GM19395 (cell line): ENCODE results near the gene SPIRE2.

Experiments
- ATAC-seq: cut with Tn5 transposase; IDR thresholded peaks from one replicate; pipeline ENCODE4 v1.9.1; 2021; ENCODE audit warnings: mild to moderate bottlenecking, moderate library complexity; ENCODE audit not compliant: unreplicated experiment

SPIRE2 gene

GRCh38 chr16:89893642-89894548 lies 65.6 kb downstream of the SPIRE2 start:
- ATAC-seq = no peak

- no peak for ATAC-seq
These were observed 67.4 kb downstream of the SPIRE2 start for GRCh38 chr16:89895482-89896250.

- ATAC-seq = no peak
These were observed 68.9 kb downstream of the SPIRE2 start for GRCh38 chr16:89897204-89897603.

GRCh38 chr16:89898201-89898967 lies 70.1 kb downstream of the SPIRE2 start:
- no peak for ATAC-seq

- no peak for ATAC-seq
These were observed 71.7 kb downstream of the SPIRE2 start for GRCh38 chr16:89899879-89900481.

GRCh38 chr16:89900885-89901284 lies 72.6 kb downstream of the SPIRE2 start:
- no peak for ATAC-seq

- no peak for ATAC-seq
These were observed 74.7 kb downstream of the SPIRE2 start for GRCh38 chr16:89902980-89903379.

- ATAC-seq = no peak
These were observed 75.7 kb downstream of the SPIRE2 start for GRCh38 chr16:89903908-89904515.

GRCh38 chr16:89904606-89905510 lies 76.6 kb downstream of the SPIRE2 start:
- ATAC-seq = no peak

GRCh38 chr16:89905511-89906139 lies 77.3 kb downstream of the SPIRE2 start:
- ATAC-seq = no peak

GRCh38 chr16:89906140-89907025 lies 78.1 kb downstream of the SPIRE2 start:
- ATAC-seq = no peak

- ATAC-seq = no peak
These were observed 79.0 kb downstream of the SPIRE2 start for GRCh38 chr16:89907055-89907814.

GRCh38 chr16:89908236-89908635 lies 80.0 kb downstream of the SPIRE2 start:
- no peak for ATAC-seq

GRCh38 chr16:89909777-89910716 lies 81.8 kb downstream of the SPIRE2 start:
- ATAC-seq = no peak

- ATAC-seq = no peak
These were observed 82.6 kb downstream of the SPIRE2 start for GRCh38 chr16:89910717-89911354.

- no peak for ATAC-seq
These were observed 83.1 kb downstream of the SPIRE2 start for GRCh38 chr16:89911375-89911774.
